CD4-positive, alpha-beta T cell (primary cell): Measurements from ENCODE around the gene WFDC2. TPM values are rescaled to one million over a fixed set of nuclear protein-coding genes. Genes with fewer than 3 reads are reported as not detected.

Experiments used
- ATAC-seq: fragments of 200-7000 bp; cut with Tn5 transposase; one replicate; pipeline ENCODE4 v1.10.0; 2022; ENCODE audit warnings: mild to moderate bottlenecking; ENCODE audit not compliant: poor library complexity
- CTCF ChIA-PET: fragments of 350-600 bp; sonication (Branson Sonifier 250); formaldehyde crosslinking; loops from one replicate; lab custom pipeline; 2021; ENCODE audit warnings: antibody characterized with exemption, inconsistent platforms; lab: Charles Lee
- POLR2A ChIA-PET: fragments of 350-600 bp; sonication (Branson Sonifier 250); formaldehyde crosslinking; loops from one replicate; lab custom pipeline; 2021; ENCODE audit warnings: antibody characterized with exemption, inconsistent platforms; lab: Charles Lee
- DNase-seq, 14 experiments: peaks; one replicate each; pipeline ENCODE4 v3.0.0-alpha.2; 2013 to 2020; ENCODE audit warnings: mixed read lengths in 2 of 14
- H3K27ac ChIP-seq, 2 donors: one replicate each; pipeline versions ENCODE4 v1.5.1 to v1.7.0; 2013; ENCODE audit warnings: low read length in 2 of 2, low read depth in 1 of 2, mild to moderate bottlenecking in 1 of 2
- H3K27me3 ChIP-seq, 2 experiments: 1 replicate in 1 of 2; 2 replicates in 1 of 2; pipeline versions ENCODE4 v1.6.1 to v1.7.0; 2013; ENCODE audit warnings: low read length in 2 of 2, control low read depth in 1 of 2, mild to moderate bottlenecking in 1 of 2, moderate library complexity in 1 of 2; ENCODE audit not compliant: insufficient read depth in 2 of 2, control insufficient read depth in 1 of 2
- H3K36me3 ChIP-seq: one replicate; pipeline ENCODE4 v1.6.1; 2013; ENCODE audit warnings: low read length, control low read depth; ENCODE audit not compliant: insufficient read depth
- H3K4me1 ChIP-seq: one replicate; pipeline ENCODE4 v1.6.1; 2013; ENCODE audit warnings: low read length, control low read depth; ENCODE audit not compliant: insufficient read depth
- H3K4me3 ChIP-seq: one replicate; pipeline ENCODE4 v1.5.1; 2013; ENCODE audit warnings: mild to moderate bottlenecking, low read length, moderate library complexity
- H3K9me3 ChIP-seq, 2 experiments: 1 replicate in 1 of 2; 2 replicates in 1 of 2; pipeline versions ENCODE4 v1.6.1 to v1.7.0; 2013; ENCODE audit warnings: low read length in 2 of 2, mild to moderate bottlenecking in 2 of 2, control low read depth in 1 of 2, moderate library complexity in 1 of 2; ENCODE audit not compliant: control insufficient read depth in 1 of 2, insufficient read depth in 1 of 2
- H3K27ac Mint-ChIP-seq: one replicate; pipeline ENCODE4 v1.8.0; 2020; ENCODE audit warnings: mixed read lengths
- H3K27me3 Mint-ChIP-seq: one replicate; pipeline ENCODE4 v1.8.0; 2021; ENCODE audit warnings: mixed read lengths
- H3K36me3 Mint-ChIP-seq: one replicate; pipeline ENCODE4 v1.8.0; 2021; ENCODE audit warnings: low read depth, mixed read lengths
- H3K4me1 Mint-ChIP-seq: one replicate; pipeline ENCODE4 v1.8.0; 2021; ENCODE audit warnings: low read depth, mixed read lengths
- H3K4me3 Mint-ChIP-seq: one replicate; pipeline ENCODE4 v1.8.0; 2020; ENCODE audit warnings: mild to moderate bottlenecking, mixed read lengths
- H3K9me3 Mint-ChIP-seq: one replicate; pipeline ENCODE4 v1.8.0; 2020; ENCODE audit warnings: mixed read lengths
- CTCF ChIP-seq: fragments of 200-600 bp; IDR thresholded peaks from one replicate; pipeline ENCODE4 v1.8.0; 2022; ENCODE audit warnings: antibody characterized with exemption, mild to moderate bottlenecking
- intact Hi-C, 2 experiments: fragments of 100-400 bp; cut with DNase I in 1 of 2; cut with micrococcal nuclease in 1 of 2; formaldehyde crosslinking; loops; one replicate each; pipeline versions ENCODE4 v1.15.1 to v1.9.0; 2023 to 2025; cut with DNase I, micrococcal nuclease
- total RNA-seq, 174 experiments: library from RNA in 2 of 174; stranded (reverse) in 2 of 174; gene quantifications; one replicate each; pipeline ENCODE4 v1.2.3 and lab custom pipeline; 2021 to 2026

WFDC2 gene
- total RNA-seq, 2 experiments from 2014 or later, result not detected

DNA sequence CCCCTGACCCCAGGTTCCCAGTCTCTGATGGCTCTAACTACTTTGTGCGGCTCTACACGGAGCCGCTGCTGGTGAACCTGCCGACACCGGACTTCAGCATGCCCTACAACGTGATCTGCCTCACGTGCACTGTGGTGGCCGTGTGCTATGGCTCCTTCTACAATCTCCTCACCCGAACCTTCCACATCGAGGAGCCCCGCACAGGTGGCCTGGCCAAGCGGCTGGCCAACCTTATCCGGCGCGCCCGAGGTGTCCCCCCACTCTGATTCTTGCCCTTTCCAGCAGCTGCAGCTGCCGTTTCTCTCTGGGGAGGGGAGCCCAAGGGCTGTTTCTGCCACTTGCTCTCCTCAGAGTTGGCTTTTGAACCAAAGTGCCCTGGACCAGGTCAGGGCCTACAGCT is 44.0 kb upstream of the WFDC2 start:
- ATAC-seq, result no peak
- TF ChIP-seq CTCF, result no peak
- Histone ChIP-seq H3K27ac (no peak overlapping the region), H3K4me1 (no peaks in the 10 kb centered on the region), H3K4me3 (no peak overlapping the region), H3K9me3 (no peaks in the 10 kb centered on the region), H3K27me3 (no peaks in the 10 kb centered on the region), H3K36me3 (peaks cover 59% of the 10 kb centered on the region)
- no peaks in the 10 kb centered on the region for H3K9me3 Mint-ChIP-seq
- H3K27ac Mint-ChIP-seq, result no peak overlapping the region
- H3K4me1 Mint-ChIP-seq, result no peaks in the 10 kb centered on the region
- POLR2A ChIA-PET, result no interaction called here
- H3K36me3 Mint-ChIP-seq, result peaks cover 75% of the 10 kb centered on the region
- intact Hi-C loops, result no loop called here
- no peak overlapping the region for H3K4me3 Mint-ChIP-seq
- no peak for DNase-seq
- CTCF ChIA-PET, result no interaction called here
- no peaks in the 10 kb centered on the region for H3K27me3 Mint-ChIP-seq

GRCh38 chr20:45426320-45427016 is 43.1 kb upstream of the WFDC2 start:
- CTCF ChIA-PET, result no interaction called here
- H3K36me3 ChIP-seq, result peaks cover 50% of the 10 kb centered on the region

More at GRCh38 chr20:45426320-45427016, 43.1 kb upstream of the WFDC2 start:
- H3K4me1 Mint-ChIP-seq, result no peaks in the 10 kb centered on the region
- H3K27me3 Mint-ChIP-seq, result no peaks in the 10 kb centered on the region
- H3K27ac Mint-ChIP-seq, result no peak overlapping the region
- Histone ChIP-seq H3K27me3 (no peaks in the 10 kb centered on the region), H3K27ac (no peak overlapping the region), H3K4me1 (no peaks in the 10 kb centered on the region), H3K9me3 (no peaks in the 10 kb centered on the region), H3K4me3 (no peak overlapping the region)
- H3K36me3 Mint-ChIP-seq, result peaks cover 66% of the 10 kb centered on the region
- no peaks in the 10 kb centered on the region for H3K9me3 Mint-ChIP-seq
- POLR2A ChIA-PET, result interaction anchor here (3.8 kb wide), 1 partner anchor 53 kb away, joined by 13 read pairs; no protein-coding TSS in a partner anchor
- DNase-seq (no peak), ATAC-seq (peak; percentile 18)
- H3K4me3 Mint-ChIP-seq, result peak overlapping the region; percentile 11
- intact Hi-C loops, result no loop called here
- no peak for TF ChIP-seq CTCF
